ENCODE data around the gene NEK1.

NEK1 gene

DNA sequence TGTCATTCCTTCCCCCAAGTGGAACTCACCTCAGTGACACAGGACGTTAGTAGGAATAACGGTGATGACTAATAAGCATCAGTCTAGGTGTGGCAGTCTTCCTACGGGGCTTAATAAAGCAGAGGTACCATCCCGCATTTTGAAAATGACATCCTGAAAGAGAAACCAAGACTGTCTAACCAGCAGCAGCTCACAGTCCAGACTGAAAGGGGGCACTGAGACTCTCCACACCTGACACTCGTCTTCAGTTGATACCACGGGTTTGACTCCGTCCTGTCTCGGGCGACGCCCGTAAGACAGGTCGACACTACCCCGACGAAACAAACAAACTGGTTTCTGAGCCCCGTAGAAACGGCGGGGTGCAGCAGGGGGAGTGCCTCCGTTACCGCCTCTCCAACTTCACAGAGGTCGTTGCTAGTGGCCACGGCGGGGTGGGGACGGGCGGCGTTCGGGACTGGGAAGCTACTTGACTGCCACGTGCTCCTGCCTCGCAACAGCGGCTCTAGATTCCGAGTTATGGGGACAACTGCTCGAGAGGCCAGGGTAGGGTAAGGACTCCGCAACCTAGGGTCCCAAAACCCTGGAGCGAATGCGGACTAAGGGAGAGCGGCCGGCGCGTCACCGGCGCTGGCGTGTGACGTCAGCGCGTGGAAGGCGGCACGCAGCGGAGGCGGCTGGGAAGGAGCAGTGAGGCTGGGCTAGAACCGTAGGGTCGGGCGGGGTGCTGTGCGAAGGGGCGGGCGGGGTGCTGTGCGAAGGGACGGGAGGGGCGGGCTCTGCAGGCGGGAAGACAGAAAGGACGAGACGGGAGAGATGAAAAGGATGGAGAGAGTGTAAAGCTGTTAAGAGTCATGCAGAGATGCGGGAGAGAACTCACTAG, at the start of gene NEK1:
Gene NEK1, minus strand, starts transcription at position 593 of the 880 bp plus-strand sequence. CDS start 9,953 bp downstream, outside the sequence.
- peak; percentile 75 to 82 for DNase-seq (ENCODE audit: low read depth in 2 of 2)

DNA sequence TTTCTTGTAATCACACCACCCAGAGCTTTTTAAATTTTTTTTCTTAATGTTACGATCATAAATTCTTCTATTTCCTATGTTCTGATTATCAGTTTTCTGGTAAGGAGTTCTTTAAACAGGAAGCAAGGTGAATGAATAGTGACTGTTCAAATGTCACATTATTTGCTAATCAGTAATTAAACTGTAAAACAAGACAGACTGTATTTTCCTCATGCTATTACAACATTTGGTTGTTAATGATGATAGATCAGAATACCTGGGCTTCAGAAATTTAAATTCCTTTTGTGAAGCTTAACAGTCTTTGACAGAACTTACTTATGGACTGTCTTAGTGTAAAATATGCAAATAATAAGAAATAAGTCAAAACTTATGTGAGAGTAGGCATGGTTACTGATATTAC, 49.4 kb upstream of the NEK1 start:
- no peak for DNase-seq (ENCODE audit: low read depth in 2 of 2)

GRCh38 chr4:169660929-169661328, 48.5 kb upstream of the NEK1 start:
- DNase-seq (ENCODE audit: low read depth in 2 of 2): no peak

- DNase-seq (ENCODE audit: low read depth in 2 of 2): peak; percentile 13 to 49
Measured at GRCh38 chr4:169659716-169660670, 47.6 kb upstream of the NEK1 start.

DNA sequence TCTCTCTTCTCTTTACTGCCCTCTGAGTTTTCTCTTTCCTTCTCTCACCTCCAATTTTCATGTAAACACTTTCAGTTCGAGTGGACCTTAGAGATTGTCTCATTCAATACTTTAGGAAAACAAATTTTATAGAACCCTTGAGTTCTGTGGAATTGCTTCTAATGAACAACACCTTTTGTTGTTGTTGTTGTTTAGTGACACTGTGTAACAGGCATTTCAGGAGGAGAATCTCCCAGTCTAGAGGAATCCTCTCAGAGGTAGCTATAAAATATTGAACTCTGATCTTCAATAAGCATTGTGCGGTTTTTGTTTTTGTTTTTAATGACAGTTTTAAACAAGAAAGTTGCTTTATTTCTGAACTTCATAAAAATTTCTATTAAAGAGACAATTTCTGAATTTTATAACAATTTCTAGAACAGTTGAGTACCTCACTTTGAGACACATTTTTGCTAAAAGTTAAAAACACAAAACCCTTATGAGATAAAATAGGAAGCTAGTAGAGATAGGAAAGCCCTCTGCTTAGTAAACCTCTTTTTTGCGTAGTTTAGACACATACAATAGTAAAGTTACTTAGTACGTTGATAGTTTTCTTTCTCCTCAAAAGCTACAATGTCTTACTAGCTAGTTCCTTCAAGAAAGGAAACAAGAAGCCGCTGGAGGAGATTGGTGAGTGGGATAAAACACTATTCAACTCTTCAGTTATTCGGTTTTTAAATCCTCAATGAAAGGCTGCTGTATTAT, 46.8 kb upstream of the NEK1 start:
- DNase-seq (ENCODE audit: low read depth in 2 of 2): no peak

- no peak for DNase-seq (ENCODE audit: low read depth in 2 of 2)
Measured at GRCh38 chr4:169658196-169658595, 45.8 kb upstream of the NEK1 start.

GRCh38 chr4:169657470-169658107, 45.2 kb upstream of the NEK1 start:
- no peak for DNase-seq (ENCODE audit: low read depth in 2 of 2)

GRCh38 chr4:169655401-169655800, 43.0 kb upstream of the NEK1 start:
- DNase-seq (ENCODE audit: low read depth in 2 of 2): no peak

GRCh38 chr4:169652535-169652934, 40.2 kb upstream of the NEK1 start:
- no peak for DNase-seq (ENCODE audit: low read depth in 2 of 2)

DNA sequence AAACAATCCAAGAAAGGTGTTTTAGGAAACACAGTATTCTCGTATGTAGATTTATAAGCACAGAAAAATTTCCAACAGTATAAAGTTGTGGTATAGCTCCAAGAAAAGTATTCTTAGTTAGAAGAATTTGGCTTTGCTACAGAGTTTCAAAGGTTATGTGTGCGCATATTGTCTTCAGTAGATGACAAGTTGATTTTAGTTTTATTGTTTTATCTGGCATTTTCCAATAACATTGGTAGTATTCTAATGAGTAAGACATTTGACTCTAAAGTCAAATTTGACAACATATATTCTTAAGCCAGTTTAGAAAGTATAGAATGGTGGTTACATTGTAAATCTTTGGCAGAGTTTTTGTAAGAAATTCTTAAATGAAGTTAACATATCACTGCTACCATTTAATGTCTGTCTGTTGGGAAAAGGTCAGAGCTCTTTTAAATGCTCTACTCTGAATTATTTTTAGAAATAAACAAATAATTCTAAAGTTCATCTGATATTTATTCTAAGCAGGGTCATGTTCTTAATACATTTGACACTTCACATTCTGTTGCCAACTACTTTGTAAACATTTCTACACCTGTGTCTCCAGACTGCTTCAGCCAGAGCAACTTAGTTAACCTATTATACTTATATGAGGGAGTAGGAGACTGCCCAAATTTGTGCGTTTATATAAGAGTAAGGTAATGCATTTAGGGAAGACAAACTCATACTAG, 38.0 kb upstream of the NEK1 start:
- DNase-seq (ENCODE audit: low read depth in 2 of 2): no peak

GRCh38 chr4:169649545-169650226, 37.3 kb upstream of the NEK1 start:
- DNase-seq (ENCODE audit: low read depth in 2 of 2): no peak

DNA sequence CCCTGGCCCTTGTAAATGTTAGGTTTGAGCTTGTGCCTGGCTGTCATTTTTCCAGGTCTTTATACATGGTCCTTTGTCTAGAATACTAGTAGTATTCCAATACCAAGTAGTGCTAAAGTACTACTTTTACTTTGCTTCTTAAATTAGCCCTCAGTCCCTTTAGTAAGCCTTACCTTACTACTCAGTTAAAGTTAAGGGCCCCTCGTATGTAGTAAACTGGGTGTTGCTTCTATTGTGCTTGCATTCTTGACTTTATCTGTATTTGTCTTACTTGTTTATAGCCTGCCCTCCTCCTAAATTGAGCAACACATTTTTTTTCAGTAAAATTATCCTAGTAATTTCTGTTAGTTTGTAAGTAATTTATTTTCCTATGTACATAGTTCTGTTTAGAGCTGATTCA, 33.2 kb upstream of the NEK1 start:
- no peak for DNase-seq (ENCODE audit: low read depth in 2 of 2)

GRCh38 chr4:169644802-169645201, 32.4 kb upstream of the NEK1 start:
- DNase-seq (ENCODE audit: low read depth in 2 of 2): no peak

DNA sequence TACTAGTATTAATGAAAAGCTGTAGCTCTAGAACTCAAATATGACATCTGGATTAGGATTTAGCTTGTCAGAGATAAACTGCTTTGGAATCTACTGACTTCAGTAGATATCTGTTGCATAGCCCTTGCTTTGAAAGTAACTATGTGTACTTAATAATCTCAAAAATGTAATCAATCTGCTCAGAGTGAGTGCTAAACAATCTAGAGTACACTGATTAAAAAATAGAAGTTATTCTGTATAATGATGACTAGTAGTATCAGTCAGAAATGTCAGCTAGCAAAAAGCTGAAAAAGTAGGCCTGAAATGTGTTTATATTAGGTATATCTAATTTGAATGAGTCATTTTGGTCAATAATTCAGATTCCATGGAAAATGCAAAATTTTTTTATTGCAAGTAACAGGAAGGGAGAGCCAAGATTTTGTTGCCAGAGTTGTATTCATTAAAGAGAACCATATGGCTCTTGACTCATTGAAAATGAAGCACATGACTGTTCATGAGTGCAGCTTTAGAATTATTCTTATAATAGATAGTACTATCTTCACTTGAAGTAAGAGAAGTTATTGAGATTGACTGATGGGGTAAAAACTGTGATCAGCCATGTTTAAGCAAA, 28.0 kb upstream of the NEK1 start:
- DNase-seq (ENCODE audit: low read depth in 2 of 2): no peak

DNA sequence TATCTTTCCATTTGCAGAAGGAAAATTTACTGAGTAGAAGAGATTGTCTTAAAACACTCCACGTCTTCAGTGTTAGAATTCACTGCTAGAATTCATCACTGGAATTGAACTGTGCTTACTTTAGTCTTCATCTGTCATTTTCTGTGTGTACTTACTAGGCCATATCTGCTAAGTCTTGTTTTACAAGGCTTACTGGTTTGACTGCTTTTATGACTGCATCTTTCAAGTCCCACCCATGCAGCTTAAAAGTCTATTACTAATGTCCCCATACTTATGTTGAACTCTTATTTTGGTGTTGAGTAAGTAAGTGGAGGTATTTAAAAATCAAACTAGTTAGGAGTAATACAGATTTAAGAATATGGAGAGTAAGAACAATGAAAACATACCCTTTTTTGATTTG, 22.6 kb upstream of the NEK1 start:
- no peak for DNase-seq (ENCODE audit: low read depth in 2 of 2)

- DNase-seq (ENCODE audit: low read depth in 2 of 2): no peak
Measured at GRCh38 chr4:169632896-169633295, 20.5 kb upstream of the NEK1 start.

- DNase-seq (ENCODE audit: low read depth in 2 of 2): no peak
Measured at GRCh38 chr4:169630069-169630468, 17.7 kb upstream of the NEK1 start.

- no peak for DNase-seq (ENCODE audit: low read depth in 2 of 2)
Measured at GRCh38 chr4:169628579-169628978, 16.2 kb upstream of the NEK1 start.

GRCh38 chr4:169627307-169627706, 14.9 kb upstream of the NEK1 start:
- DNase-seq (ENCODE audit: low read depth in 2 of 2): no peak

Measured in stimulated activated CD4-positive, alpha-beta T cell treated with anti-CD3 and anti-CD28 coated beads, Interleukin-1b, Interleukin-23, amount 100 ng/mL, for 4 hours (primary cell).